Breast epithelium (tissue), 3 donors: Measurements from ENCODE around the gene GPS2.

ENCODE experiments used
- CTCF ChIP-seq, 3 donors: fragments of 450-650 bp; IDR thresholded peaks; one replicate each; pipeline ENCODE4 v1.5.1; 2016 to 2017; ENCODE audit warnings: antibody characterized with exemption in 3 of 3, mild to moderate bottlenecking in 3 of 3, moderate library complexity in 3 of 3
- POLR2A ChIP-seq: fragments of 450-650 bp; IDR thresholded peaks from one replicate; pipeline ENCODE4 v1.6.1; 2016; ENCODE audit warnings: antibody characterized with exemption, mild to moderate bottlenecking, moderate library complexity
- POLR2AphosphoS5 ChIP-seq, 3 donors: sonication (generic); formaldehyde crosslinking; IDR thresholded peaks; one replicate each; pipeline ENCODE4 v1.6.1; 2017; ENCODE audit warnings: antibody characterized with exemption in 3 of 3

- TF ChIP-seq CTCF (IDR thresholded peaks at IDR 0.05) (no peak), POLR2AphosphoS5 (IDR thresholded peaks at IDR 0.05) (peak; percentile 72 to 87 (median 78)), POLR2A (peak; percentile 64)
These were observed 8.1 kb downstream of the GPS2 start, which contains the start of gene EIF5A for GRCh38 chr17:7306911-7307685.
